Activated naive CD4-positive, alpha-beta T cell treated with anti-CD3 and anti-CD28 coated beads, Interleukin-2, amount 50 U/mL, for 72 hours (primary cell): Measurements from ENCODE around the gene PANK4. TPM values are rescaled to one million over a fixed set of nuclear protein-coding genes. Genes with fewer than 3 reads are reported as not detected.

Experiments used
- ATAC-seq, 2 donors: fragments of 150-1000 bp; cut with Tn5 transposase; 2 replicates each; pipeline ENCODE4 v1.10.0; 2021; ENCODE audit warnings: mild to moderate bottlenecking in 2 of 2, moderate library complexity in 2 of 2
- DNase-seq, 2 donors: peaks; one replicate each; pipeline ENCODE4 v3.0.0; 2021 to 2022; ENCODE audit warnings: low spot score in 2 of 2
- H3K27ac Mint-ChIP-seq, 2 donors: one replicate each; pipeline ENCODE4 v1.8.0; 2022; ENCODE audit warnings: mild to moderate bottlenecking in 2 of 2, mixed read lengths in 2 of 2
- H3K36me3 Mint-ChIP-seq, 2 donors: one replicate each; pipeline ENCODE4 v1.8.0; 2022; ENCODE audit warnings: mixed read lengths in 2 of 2
- H3K9me3 Mint-ChIP-seq, 2 donors: one replicate each; pipeline ENCODE4 v1.8.0; 2022; ENCODE audit warnings: mixed read lengths in 2 of 2
- total RNA-seq, 2 donors: library from RNA; stranded (reverse); gene quantifications; one replicate each; pipeline ENCODE4 v1.2.3, GENCODE V29; 2022

The PANK4 gene
- total RNA-seq, 2 donors from 2014 or later: 45.7 to 79.7 TPM

- DNase-seq (no peak), ATAC-seq (no peak)
- no peaks in the 10 kb centered on the region for H3K36me3 Mint-ChIP-seq
Measured at GRCh38 chr1:2540816-2541492, 14.6 kb upstream of the PANK4 start.

GRCh38 chr1:2539312-2539907, 13.0 kb upstream of the PANK4 start:
- no peak overlapping the region for H3K27ac Mint-ChIP-seq
- DNase-seq (peak in 1 of 2 donors; percentile 70), ATAC-seq (peak; percentile 28 to 69)
- no peaks in the 10 kb centered on the region for H3K36me3 Mint-ChIP-seq
- no peaks in the 10 kb centered on the region for H3K9me3 Mint-ChIP-seq

More at GRCh38 chr1:2540816-2541492, 14.6 kb upstream of the PANK4 start:
- no peaks in the 10 kb centered on the region for H3K9me3 Mint-ChIP-seq
- no peak overlapping the region for H3K27ac Mint-ChIP-seq

- ATAC-seq: no peak
- Mint-ChIP-seq H3K27ac (no peak overlapping the region), H3K36me3 (no peaks in the 10 kb centered on the region), H3K9me3 (no peaks in the 10 kb centered on the region)
- no peak for DNase-seq
Measured at GRCh38 chr1:2538872-2539271, 12.5 kb upstream of the PANK4 start.

- ATAC-seq (no peak), DNase-seq (no peak)
- no peak overlapping the region for H3K27ac Mint-ChIP-seq
- H3K9me3 Mint-ChIP-seq: no peaks in the 10 kb centered on the region
- H3K36me3 Mint-ChIP-seq: no peaks in the 10 kb centered on the region
Measured at GRCh38 chr1:2538376-2538775, 12.0 kb upstream of the PANK4 start.

GRCh38 chr1:2537784-2538115, 11.4 kb upstream of the PANK4 start:
- Mint-ChIP-seq H3K36me3 (no peaks in the 10 kb centered on the region), H3K27ac (no peak overlapping the region), H3K9me3 (no peaks in the 10 kb centered on the region)
- ATAC-seq: no peak
- DNase-seq: no peak

- no peak for ATAC-seq
- Mint-ChIP-seq H3K9me3 (no peaks in the 10 kb centered on the region), H3K27ac (no peak overlapping the region), H3K36me3 (no peaks in the 10 kb centered on the region)
- no peak for DNase-seq
Measured at GRCh38 chr1:2535981-2536380, 9.6 kb upstream of the PANK4 start.

- H3K9me3 Mint-ChIP-seq: no peaks in the 10 kb centered on the region
- no peaks in the 10 kb centered on the region for H3K36me3 Mint-ChIP-seq
- no peak for ATAC-seq
Measured at GRCh38 chr1:2535455-2535854, 9.1 kb upstream of the PANK4 start.

GRCh38 chr1:2534687-2535441, 8.5 kb upstream of the PANK4 start:
- no peak for ATAC-seq

More at GRCh38 chr1:2535455-2535854, 9.1 kb upstream of the PANK4 start:
- no peak overlapping the region for H3K27ac Mint-ChIP-seq
- no peak for DNase-seq

GRCh38 chr1:2534315-2534686, 7.9 kb upstream of the PANK4 start:
- Mint-ChIP-seq H3K27ac (no peak overlapping the region), H3K9me3 (no peaks in the 10 kb centered on the region), H3K36me3 (no peaks in the 10 kb centered on the region)
- DNase-seq: no peak
- no peak for ATAC-seq

More at GRCh38 chr1:2534687-2535441, 8.5 kb upstream of the PANK4 start:
- Mint-ChIP-seq H3K9me3 (no peaks in the 10 kb centered on the region), H3K27ac (no peak overlapping the region), H3K36me3 (no peaks in the 10 kb centered on the region)
- no peak for DNase-seq

- H3K27ac Mint-ChIP-seq: no peak overlapping the region
- ATAC-seq: no peak
- no peaks in the 10 kb centered on the region for H3K9me3 Mint-ChIP-seq
- no peak for DNase-seq
- H3K36me3 Mint-ChIP-seq: no peaks in the 10 kb centered on the region
Measured at GRCh38 chr1:2533365-2533764, 7.0 kb upstream of the PANK4 start.

- no peak for ATAC-seq
- Mint-ChIP-seq H3K36me3 (no peaks in the 10 kb centered on the region), H3K9me3 (no peaks in the 10 kb centered on the region), H3K27ac (no peak overlapping the region)
- DNase-seq: no peak
Measured at GRCh38 chr1:2532485-2533160, 6.2 kb upstream of the PANK4 start.

- DNase-seq (no peak), ATAC-seq (no peak)
- H3K36me3 Mint-ChIP-seq: no peaks in the 10 kb centered on the region
- H3K27ac Mint-ChIP-seq: no peak overlapping the region
- H3K9me3 Mint-ChIP-seq: no peaks in the 10 kb centered on the region
Measured at GRCh38 chr1:2530513-2531361, 4.3 kb upstream of the PANK4 start.

- Mint-ChIP-seq H3K36me3 (peaks cover 4 to 5% of the 10 kb centered on the region in 2 donors), H3K9me3 (no peaks in the 10 kb centered on the region), H3K27ac (peak within 1 kb of the TSS in 1 of 2 donors; percentile 77)
- no peak for ATAC-seq
- peak in 1 of 2 donors; percentile 28 for DNase-seq
Measured at GRCh38 chr1:2529784-2530512, 3.6 kb upstream of the PANK4 start, which contains the start of gene HES5. TSS of gene HES5 (minus strand) at chr1:2530263. CDS start at chr1:2530164, 99 bp downstream.

GRCh38 chr1:2528966-2529783, 2.8 kb upstream of the PANK4 start:
- peaks cover 6 to 7% of the 10 kb centered on the region in 2 donors for H3K36me3 Mint-ChIP-seq

GRCh38 chr1:2528611-2528965, 2.2 kb upstream of the PANK4 start:
- no peak for DNase-seq

More at GRCh38 chr1:2528966-2529783, 2.8 kb upstream of the PANK4 start:
- peak overlapping the region in 1 of 2 donors; percentile 77 for H3K27ac Mint-ChIP-seq
- ATAC-seq: no peak
- DNase-seq: peak in 1 of 2 donors; percentile 40
- no peaks in the 10 kb centered on the region for H3K9me3 Mint-ChIP-seq

More at GRCh38 chr1:2528611-2528965, 2.2 kb upstream of the PANK4 start:
- no peak for ATAC-seq
- Mint-ChIP-seq H3K36me3 (peaks cover 6 to 7% of the 10 kb centered on the region in 2 donors), H3K9me3 (no peaks in the 10 kb centered on the region), H3K27ac (peak overlapping the region in 1 of 2 donors; percentile 36)
